ENCODE data around the gene NCDN.

GRCh38 chr1:35595684-35596083, 38.1 kb downstream of the NCDN start:
- TF ChIP-seq CTCF (conservative IDR thresholded peaks at IDR 0.05), result no peak
- TF ChIP-seq ZFX (IDR thresholded peaks at IDR 0.05), result no peak

All from C4-2B (cell line).